Measurements from ENCODE around the gene APBB2.

DNA sequence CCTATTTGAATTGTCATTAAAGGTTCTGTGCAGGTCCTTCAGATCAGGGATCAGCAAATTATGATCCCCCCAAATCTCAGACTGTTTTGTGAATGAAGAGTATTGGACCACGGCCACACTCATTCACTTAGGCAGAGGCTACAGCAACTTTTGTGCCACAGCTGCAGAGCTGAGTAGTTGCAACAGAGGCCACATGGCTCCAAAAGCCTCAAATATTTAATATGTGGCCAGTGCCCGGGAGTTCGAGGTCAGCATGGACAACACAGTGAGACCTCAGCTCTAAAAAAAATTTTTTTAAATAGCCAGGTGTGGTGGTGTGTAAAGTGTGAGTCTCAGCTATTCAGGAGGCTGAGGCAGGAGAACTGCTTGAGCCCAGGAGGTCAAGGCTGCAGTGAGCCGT, 363.8 kb downstream of the APBB2 start:
- TF ChIP-seq, protein P1, sequence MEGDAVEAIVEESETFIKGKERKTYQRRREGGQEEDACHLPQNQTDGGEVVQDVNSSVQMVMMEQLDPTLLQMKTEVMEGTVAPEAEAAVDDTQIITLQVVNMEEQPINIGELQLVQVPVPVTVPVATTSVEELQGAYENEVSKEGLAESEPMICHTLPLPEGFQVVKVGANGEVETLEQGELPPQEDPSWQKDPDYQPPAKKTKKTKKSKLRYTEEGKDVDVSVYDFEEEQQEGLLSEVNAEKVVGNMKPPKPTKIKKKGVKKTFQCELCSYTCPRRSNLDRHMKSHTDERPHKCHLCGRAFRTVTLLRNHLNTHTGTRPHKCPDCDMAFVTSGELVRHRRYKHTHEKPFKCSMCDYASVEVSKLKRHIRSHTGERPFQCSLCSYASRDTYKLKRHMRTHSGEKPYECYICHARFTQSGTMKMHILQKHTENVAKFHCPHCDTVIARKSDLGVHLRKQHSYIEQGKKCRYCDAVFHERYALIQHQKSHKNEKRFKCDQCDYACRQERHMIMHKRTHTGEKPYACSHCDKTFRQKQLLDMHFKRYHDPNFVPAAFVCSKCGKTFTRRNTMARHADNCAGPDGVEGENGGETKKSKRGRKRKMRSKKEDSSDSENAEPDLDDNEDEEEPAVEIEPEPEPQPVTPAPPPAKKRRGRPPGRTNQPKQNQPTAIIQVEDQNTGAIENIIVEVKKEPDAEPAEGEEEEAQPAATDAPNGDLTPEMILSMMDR (IDR thresholded peaks at IDR 0.05): no peak
- TF ChIP-seq POLR2AphosphoS5 (IDR thresholded peaks at IDR 0.05) (no peak), POLR2A (IDR thresholded peaks at IDR 0.05) (no peak)
